CD4-positive, alpha-beta T cell (primary cell): ENCODE results near the gene LSAMP. TPM values are rescaled to one million over a fixed set of nuclear protein-coding genes. Genes with fewer than 3 reads are reported as not detected.

Experiments used
- ATAC-seq: fragments of 200-7000 bp; cut with Tn5 transposase; one replicate; pipeline ENCODE4 v1.10.0; 2022; ENCODE audit warnings: mild to moderate bottlenecking; ENCODE audit not compliant: poor library complexity
- CTCF ChIA-PET: fragments of 350-600 bp; sonication (Branson Sonifier 250); formaldehyde crosslinking; loops from one replicate; lab custom pipeline; 2021; ENCODE audit warnings: antibody characterized with exemption, inconsistent platforms; lab: Charles Lee
- POLR2A ChIA-PET: fragments of 350-600 bp; sonication (Branson Sonifier 250); formaldehyde crosslinking; loops from one replicate; lab custom pipeline; 2021; ENCODE audit warnings: antibody characterized with exemption, inconsistent platforms; lab: Charles Lee
- DNase-seq, 14 experiments: peaks; one replicate each; pipeline ENCODE4 v3.0.0-alpha.2; 2013 to 2020; ENCODE audit warnings: mixed read lengths in 2 of 14
- H3K27ac ChIP-seq, 2 donors: one replicate each; pipeline versions ENCODE4 v1.5.1 to v1.7.0; 2013; ENCODE audit warnings: low read length in 2 of 2, low read depth in 1 of 2, mild to moderate bottlenecking in 1 of 2
- H3K27me3 ChIP-seq, 2 experiments: 1 replicate in 1 of 2; 2 replicates in 1 of 2; pipeline versions ENCODE4 v1.6.1 to v1.7.0; 2013; ENCODE audit warnings: low read length in 2 of 2, control low read depth in 1 of 2, mild to moderate bottlenecking in 1 of 2, moderate library complexity in 1 of 2; ENCODE audit not compliant: insufficient read depth in 2 of 2, control insufficient read depth in 1 of 2
- H3K36me3 ChIP-seq: one replicate; pipeline ENCODE4 v1.6.1; 2013; ENCODE audit warnings: low read length, control low read depth; ENCODE audit not compliant: insufficient read depth
- H3K4me1 ChIP-seq: one replicate; pipeline ENCODE4 v1.6.1; 2013; ENCODE audit warnings: low read length, control low read depth; ENCODE audit not compliant: insufficient read depth
- H3K4me3 ChIP-seq: one replicate; pipeline ENCODE4 v1.5.1; 2013; ENCODE audit warnings: mild to moderate bottlenecking, low read length, moderate library complexity
- H3K9me3 ChIP-seq, 2 experiments: 1 replicate in 1 of 2; 2 replicates in 1 of 2; pipeline versions ENCODE4 v1.6.1 to v1.7.0; 2013; ENCODE audit warnings: low read length in 2 of 2, mild to moderate bottlenecking in 2 of 2, control low read depth in 1 of 2, moderate library complexity in 1 of 2; ENCODE audit not compliant: control insufficient read depth in 1 of 2, insufficient read depth in 1 of 2
- H3K27ac Mint-ChIP-seq: one replicate; pipeline ENCODE4 v1.8.0; 2020; ENCODE audit warnings: mixed read lengths
- H3K27me3 Mint-ChIP-seq: one replicate; pipeline ENCODE4 v1.8.0; 2021; ENCODE audit warnings: mixed read lengths
- H3K36me3 Mint-ChIP-seq: one replicate; pipeline ENCODE4 v1.8.0; 2021; ENCODE audit warnings: low read depth, mixed read lengths
- H3K4me1 Mint-ChIP-seq: one replicate; pipeline ENCODE4 v1.8.0; 2021; ENCODE audit warnings: low read depth, mixed read lengths
- H3K4me3 Mint-ChIP-seq: one replicate; pipeline ENCODE4 v1.8.0; 2020; ENCODE audit warnings: mild to moderate bottlenecking, mixed read lengths
- H3K9me3 Mint-ChIP-seq: one replicate; pipeline ENCODE4 v1.8.0; 2020; ENCODE audit warnings: mixed read lengths
- CTCF ChIP-seq: fragments of 200-600 bp; IDR thresholded peaks from one replicate; pipeline ENCODE4 v1.8.0; 2022; ENCODE audit warnings: antibody characterized with exemption, mild to moderate bottlenecking
- intact Hi-C, 2 experiments: fragments of 100-400 bp; cut with DNase I in 1 of 2; cut with micrococcal nuclease in 1 of 2; formaldehyde crosslinking; loops; one replicate each; pipeline versions ENCODE4 v1.15.1 to v1.9.0; 2023 to 2025; cut with DNase I, micrococcal nuclease
- total RNA-seq, 174 experiments: library from RNA in 2 of 174; stranded (reverse) in 2 of 174; gene quantifications; one replicate each; pipeline ENCODE4 v1.2.3 and lab custom pipeline; 2021 to 2026

Gene LSAMP
- total RNA-seq, 2 experiments from 2014 or later: not detected

DNA sequence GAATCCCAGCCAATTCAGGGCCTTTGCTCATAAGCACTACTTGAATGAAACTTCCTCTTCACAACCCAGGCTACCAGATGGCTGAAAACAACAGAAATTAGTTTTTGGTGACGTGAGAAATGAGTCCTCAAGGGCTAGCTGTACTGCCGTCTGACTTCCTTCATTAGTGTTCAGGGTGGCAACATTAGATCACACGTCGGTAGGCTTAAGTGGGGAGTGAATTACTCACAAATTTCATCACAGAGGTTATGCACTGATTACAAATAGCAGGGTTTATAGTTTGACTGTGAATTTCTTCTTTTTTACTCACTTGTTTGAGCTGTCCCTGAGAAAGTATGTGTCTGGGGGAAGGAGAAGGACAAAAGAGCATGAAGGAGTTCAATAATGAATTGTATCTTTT is 424.8 kb downstream of the LSAMP start:
- no peak for ATAC-seq
- no peaks in the 10 kb centered on the region for H3K9me3 ChIP-seq
- no peaks in the 10 kb centered on the region for H3K4me1 Mint-ChIP-seq
- H3K27me3 ChIP-seq: no peaks in the 10 kb centered on the region
- H3K4me3 Mint-ChIP-seq: no peak overlapping the region
- POLR2A ChIA-PET: no interaction called here
- no peaks in the 10 kb centered on the region for H3K36me3 ChIP-seq
- DNase-seq: peak in 2 of 14 experiments; percentile 7 to 13
- no peak overlapping the region for H3K27ac Mint-ChIP-seq
- H3K27me3 Mint-ChIP-seq: no peaks in the 10 kb centered on the region
- intact Hi-C loops: no loop called here
- no peak overlapping the region for H3K4me3 ChIP-seq
- no peak for TF ChIP-seq CTCF
- CTCF ChIA-PET: no interaction called here
- H3K4me1 ChIP-seq: no peaks in the 10 kb centered on the region
- H3K27ac ChIP-seq: no peak overlapping the region
- H3K9me3 Mint-ChIP-seq: no peaks in the 10 kb centered on the region
- no peaks in the 10 kb centered on the region for H3K36me3 Mint-ChIP-seq

DNA sequence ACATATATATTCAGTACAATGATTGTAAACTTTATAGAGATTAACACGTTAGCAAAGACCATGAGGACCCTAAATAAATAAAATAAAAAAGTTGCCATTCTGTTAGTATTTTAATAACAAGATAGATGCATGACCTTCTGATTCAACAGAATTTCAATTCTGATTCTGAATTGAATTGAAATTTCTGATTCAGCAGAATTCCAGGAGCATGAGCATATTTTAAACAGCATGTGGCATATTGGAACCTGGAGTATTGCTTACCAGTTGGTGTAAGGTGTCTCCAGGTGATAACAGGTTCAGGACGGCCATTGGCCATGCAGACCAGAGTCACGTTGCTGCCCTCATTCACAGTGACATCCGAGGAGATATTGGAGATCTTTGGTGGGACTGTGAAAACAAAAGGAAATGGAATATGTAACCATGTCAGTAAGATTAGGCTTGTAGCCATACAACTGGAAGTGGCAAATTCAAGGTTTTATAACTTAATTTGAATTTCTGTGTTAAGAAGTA is 426.0 kb downstream of the LSAMP start:
- H3K27me3 Mint-ChIP-seq: no peaks in the 10 kb centered on the region

DNA sequence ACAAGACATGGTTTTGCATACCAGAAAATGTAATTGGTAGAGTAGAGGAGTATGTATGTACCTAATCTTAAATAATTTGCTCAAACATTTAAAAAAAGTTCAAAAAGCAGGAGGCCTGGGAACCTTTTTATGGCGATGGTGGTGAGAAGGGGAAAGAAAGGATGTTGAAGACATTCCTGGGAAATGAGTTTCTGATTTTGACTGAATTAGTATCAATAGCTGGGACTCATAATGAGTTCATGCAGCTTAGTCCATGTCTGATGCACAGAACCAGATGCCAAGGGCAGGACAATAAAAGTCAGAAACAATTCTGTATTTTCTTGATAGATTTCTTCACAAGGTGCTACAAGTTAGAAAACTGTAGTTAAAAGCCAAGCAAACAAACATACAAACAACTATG is 426.6 kb downstream of the LSAMP start:
- ATAC-seq: no peak
- no peak for TF ChIP-seq CTCF
- Mint-ChIP-seq H3K9me3 (no peaks in the 10 kb centered on the region), H3K27me3 (no peaks in the 10 kb centered on the region), H3K36me3 (no peaks in the 10 kb centered on the region), H3K27ac (no peak overlapping the region), H3K4me1 (no peaks in the 10 kb centered on the region), H3K4me3 (no peak overlapping the region)
- intact Hi-C loops: no loop called here
- Histone ChIP-seq H3K27me3 (no peaks in the 10 kb centered on the region), H3K4me3 (no peak overlapping the region), H3K36me3 (no peaks in the 10 kb centered on the region), H3K9me3 (no peaks in the 10 kb centered on the region), H3K4me1 (no peaks in the 10 kb centered on the region), H3K27ac (no peak overlapping the region)
- ChIA-PET POLR2A (no interaction called here), CTCF (no interaction called here)
- DNase-seq: no peak

More for the DNA sequence above, 426.0 kb downstream of the LSAMP start:
- H3K4me3 ChIP-seq: no peak overlapping the region
- H3K9me3 ChIP-seq: no peaks in the 10 kb centered on the region
- no peaks in the 10 kb centered on the region for H3K27me3 ChIP-seq
- H3K4me1 ChIP-seq: no peaks in the 10 kb centered on the region
- H3K27ac ChIP-seq: no peak overlapping the region
- Mint-ChIP-seq H3K36me3 (no peaks in the 10 kb centered on the region), H3K9me3 (no peaks in the 10 kb centered on the region), H3K4me3 (no peak overlapping the region), H3K4me1 (no peaks in the 10 kb centered on the region), H3K27ac (no peak overlapping the region)
- ChIA-PET POLR2A (no interaction called here), CTCF (no interaction called here)
- ATAC-seq (no peak), DNase-seq (no peak)
- no peak for TF ChIP-seq CTCF
- intact Hi-C loops: no loop called here
- H3K36me3 ChIP-seq: no peaks in the 10 kb centered on the region
